ENCODE measurements around the gene TMC3.

- TF ChIP-seq, protein P1, sequence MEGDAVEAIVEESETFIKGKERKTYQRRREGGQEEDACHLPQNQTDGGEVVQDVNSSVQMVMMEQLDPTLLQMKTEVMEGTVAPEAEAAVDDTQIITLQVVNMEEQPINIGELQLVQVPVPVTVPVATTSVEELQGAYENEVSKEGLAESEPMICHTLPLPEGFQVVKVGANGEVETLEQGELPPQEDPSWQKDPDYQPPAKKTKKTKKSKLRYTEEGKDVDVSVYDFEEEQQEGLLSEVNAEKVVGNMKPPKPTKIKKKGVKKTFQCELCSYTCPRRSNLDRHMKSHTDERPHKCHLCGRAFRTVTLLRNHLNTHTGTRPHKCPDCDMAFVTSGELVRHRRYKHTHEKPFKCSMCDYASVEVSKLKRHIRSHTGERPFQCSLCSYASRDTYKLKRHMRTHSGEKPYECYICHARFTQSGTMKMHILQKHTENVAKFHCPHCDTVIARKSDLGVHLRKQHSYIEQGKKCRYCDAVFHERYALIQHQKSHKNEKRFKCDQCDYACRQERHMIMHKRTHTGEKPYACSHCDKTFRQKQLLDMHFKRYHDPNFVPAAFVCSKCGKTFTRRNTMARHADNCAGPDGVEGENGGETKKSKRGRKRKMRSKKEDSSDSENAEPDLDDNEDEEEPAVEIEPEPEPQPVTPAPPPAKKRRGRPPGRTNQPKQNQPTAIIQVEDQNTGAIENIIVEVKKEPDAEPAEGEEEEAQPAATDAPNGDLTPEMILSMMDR (conservative IDR thresholded peaks at IDR 0.05) = no peak
- TF ChIP-seq EZH2 (IDR thresholded peaks at IDR 0.05; ENCODE audit: low read depth) = no peak
These were observed 17.8 kb downstream of the TMC3 start for GRCh38 chr15:81356252-81356651.
